Ishikawa (cell line): ENCODE results near the gene DUSP15.

Source experiments
- FOXM1 ChIP-seq: IDR thresholded peaks from 2 replicates; pipeline ENCODE4 v1.6.1; 2012; ENCODE audit warnings: low read depth, borderline replicate concordance
- REST ChIP-seq: IDR thresholded peaks from 2 replicates; pipeline ENCODE4 v1.6.1; 2012; ENCODE audit warnings: low read depth, mild to moderate bottlenecking

GRCh38 chr20:31837896-31838397, 32.4 kb downstream of the DUSP15 start:
- TF ChIP-seq FOXM1 (no peak), REST (no peak)
